Stimulated activated CD8-positive, alpha-beta memory T cell treated with anti-CD3 and anti-CD28 coated beads, Interleukin-2, amount 100 ng/mL, for 48 hours (primary cell): Measurements from ENCODE around the gene SQSTM1.
"Not testable (repeated sequence)": the region's sequence is repeated elsewhere in the genome, so short reads cannot be mapped to it uniquely, and the experiment has no call there.

ENCODE experiments used
- DNase-seq, 2 donors: peaks; one replicate each; pipeline ENCODE4 v3.0.0-alpha.2; 2020; ENCODE audit warnings: low read depth in 2 of 2

Gene SQSTM1

GRCh38 chr5:179854356-179854755 is 33.7 kb downstream of the SQSTM1 start:
- no peak for DNase-seq

- peak; percentile 16 to 37 for DNase-seq
Observed at GRCh38 chr5:179858241-179858585, 37.5 kb downstream of the SQSTM1 start.

- peak; percentile 92 to 94 for DNase-seq
Observed at GRCh38 chr5:179858586-179859427, 38.1 kb downstream of the SQSTM1 start, which contains the start of gene MRNIP. TSS of gene MRNIP (minus strand) at chr5:179858817. CDS start at chr5:179858796, 21 bp downstream.

GRCh38 chr5:179860301-179860700 is 39.6 kb downstream of the SQSTM1 start:
- no peak for DNase-seq

- no peak for DNase-seq
Observed at GRCh38 chr5:179862296-179862695, 41.6 kb downstream of the SQSTM1 start.

- DNase-seq, result no peak
Observed at GRCh38 chr5:179862891-179863290, 42.2 kb downstream of the SQSTM1 start.

GRCh38 chr5:179863449-179864085 is 42.9 kb downstream of the SQSTM1 start:
- no peak for DNase-seq

GRCh38 chr5:179864686-179865085 is 44.0 kb downstream of the SQSTM1 start:
- no peak for DNase-seq

- DNase-seq, result no peak
Observed at GRCh38 chr5:179865491-179866240, 45.0 kb downstream of the SQSTM1 start.

- DNase-seq, result no peak
Observed at GRCh38 chr5:179866241-179867078, 45.8 kb downstream of the SQSTM1 start.

GRCh38 chr5:179867079-179867465 is 46.4 kb downstream of the SQSTM1 start:
- no peak for DNase-seq

GRCh38 chr5:179867476-179867875 is 46.8 kb downstream of the SQSTM1 start:
- DNase-seq, result no peak

- no peak for DNase-seq
Observed at GRCh38 chr5:179868541-179868940, 47.8 kb downstream of the SQSTM1 start.

- DNase-seq, result no peak
Observed at GRCh38 chr5:179869101-179869500, 48.4 kb downstream of the SQSTM1 start.

GRCh38 chr5:179869641-179870402 is 49.1 kb downstream of the SQSTM1 start:
- no peak for DNase-seq

GRCh38 chr5:179870403-179870903 is 49.7 kb downstream of the SQSTM1 start:
- no peak for DNase-seq

- no peak for DNase-seq
Observed at GRCh38 chr5:179870952-179871351, 50.2 kb downstream of the SQSTM1 start.

GRCh38 chr5:179871533-179871932 is 50.8 kb downstream of the SQSTM1 start:
- DNase-seq, result not testable (repeated sequence)

GRCh38 chr5:179872055-179872827 is 51.5 kb downstream of the SQSTM1 start:
- no peak for DNase-seq
